OCI-LY3 (cell line): ENCODE measurements around the gene DYNC1I1.

ENCODE experiments used
- H2AFZ ChIP-seq: fragments of 200-600, 300-600 bp; shearing (Covaris generic); 2 replicates; pipeline ENCODE4 v1.6.0; 2014; ENCODE audit warnings: antibody characterized with exemption, low read depth, low read length
- H3K27ac ChIP-seq: fragments of 200-600, 300-600 bp; sonication (generic); 2 replicates; pipeline ENCODE4 v1.5.1; 2014; ENCODE audit warnings: mild to moderate bottlenecking, low read length, moderate library complexity, mixed read lengths
- H3K27me3 ChIP-seq: fragments of 200-600, 300-600 bp; sonication (generic); 2 replicates; pipeline ENCODE4 v1.6.1; 2014; ENCODE audit warnings: low read depth, low read length, mixed read lengths
- H3K36me3 ChIP-seq: fragments of 200-600, 300-600 bp; sonication (generic); replicated peaks from 2 replicates; pipeline ENCODE3; 2014; ENCODE audit warnings: low read depth, low read length, mixed read lengths
- H3K4me1 ChIP-seq: fragments of 300-600, 200-600 bp; sonication (generic); 2 replicates; pipeline ENCODE4 v1.6.1; 2014; ENCODE audit warnings: low read length, mixed read lengths
- H3K4me2 ChIP-seq: fragments of 200-600, 300-600 bp; sonication (generic); 2 replicates; pipeline ENCODE4 v1.6.1; 2014; ENCODE audit warnings: low read length, mixed read lengths
- H3K4me3 ChIP-seq: fragments of 300-600, 200-600 bp; sonication (generic); 2 replicates; pipeline ENCODE4 v1.5.1; 2014; ENCODE audit warnings: antibody characterized with exemption, mild to moderate bottlenecking, low read length, moderate library complexity
- H3K79me2 ChIP-seq: fragments of 300-600, 200-600 bp; shearing (Covaris generic); 2 replicates; pipeline ENCODE4 v1.6.1; 2014; ENCODE audit warnings: mild to moderate bottlenecking, low read length, mixed read lengths
- H3K9ac ChIP-seq: fragments of 300-600, 200-600 bp; shearing (Covaris generic); 2 replicates; pipeline ENCODE4 v1.6.0; 2014; ENCODE audit warnings: mild to moderate bottlenecking, low read length, moderate library complexity
- H3K9me3 ChIP-seq: fragments of 200-600, 300-600 bp; shearing (Covaris generic); 2 replicates; pipeline ENCODE4 v1.6.1; 2014; ENCODE audit warnings: low read length, mixed read lengths; ENCODE audit not compliant: insufficient read depth
- H4K20me1 ChIP-seq: fragments of 200-600, 300-600 bp; sonication (generic); 2 replicates; pipeline ENCODE4 v1.6.1; 2016; ENCODE audit warnings: low read length, mixed read lengths; ENCODE audit not compliant: insufficient read depth
- CTCF ChIP-seq: fragments of 200-600, 300-600 bp; sonication (generic); IDR thresholded peaks from 2 replicates; pipeline ENCODE4 v1.5.1; 2014; ENCODE audit warnings: antibody characterized with exemption, low read length, low read depth
- EZH2phosphoT487 ChIP-seq: fragments of 200-600 bp; shearing (Covaris generic); IDR thresholded peaks from 2 replicates; pipeline ENCODE4 v1.6.1; 2018; ENCODE audit warnings: antibody characterized with exemption, mixed run types, low read depth

DYNC1I1 gene

GRCh38 chr7:95736635-95737034 lies 35.7 kb upstream of the DYNC1I1 start:
- Histone ChIP-seq H3K27ac (no peak overlapping the region), H3K4me3 (no peak overlapping the region), H3K79me2 (no peaks in the 10 kb centered on the region), H3K27me3 (no peaks in the 10 kb centered on the region), H3K4me2 (no peak overlapping the region), H3K4me1 (no peaks in the 10 kb centered on the region), H3K36me3 (no peaks in the 10 kb centered on the region), H3K9ac (no peak overlapping the region), H4K20me1 (no peaks in the 10 kb centered on the region), H3K9me3 (no peaks in the 10 kb centered on the region), H2AFZ (no peak overlapping the region)
- TF ChIP-seq EZH2phosphoT487 (no peak), CTCF (no peak)

GRCh38 chr7:95737828-95738505 lies 34.4 kb upstream of the DYNC1I1 start:
- H2AFZ ChIP-seq: no peak overlapping the region
- no peak overlapping the region for H3K4me2 ChIP-seq
- H4K20me1 ChIP-seq: no peaks in the 10 kb centered on the region
- H3K9ac ChIP-seq: no peak overlapping the region
- H3K27ac ChIP-seq: no peak overlapping the region
- H3K9me3 ChIP-seq: no peaks in the 10 kb centered on the region
- TF ChIP-seq EZH2phosphoT487: no peak
- no peak for TF ChIP-seq CTCF
- H3K4me3 ChIP-seq: no peak overlapping the region
- H3K4me1 ChIP-seq: no peaks in the 10 kb centered on the region
- H3K27me3 ChIP-seq: no peaks in the 10 kb centered on the region
- no peaks in the 10 kb centered on the region for H3K79me2 ChIP-seq
- no peaks in the 10 kb centered on the region for H3K36me3 ChIP-seq

- H3K27me3 ChIP-seq: no peaks in the 10 kb centered on the region
- H3K4me2 ChIP-seq: no peak overlapping the region
- H3K4me1 ChIP-seq: no peaks in the 10 kb centered on the region
- no peaks in the 10 kb centered on the region for H4K20me1 ChIP-seq
- H3K9me3 ChIP-seq: no peaks in the 10 kb centered on the region
- H3K27ac ChIP-seq: no peak overlapping the region
- H2AFZ ChIP-seq: no peak overlapping the region
- no peaks in the 10 kb centered on the region for H3K36me3 ChIP-seq
- H3K9ac ChIP-seq: no peak overlapping the region
- H3K4me3 ChIP-seq: no peak overlapping the region
- no peak for TF ChIP-seq EZH2phosphoT487
- no peak for TF ChIP-seq CTCF
- H3K79me2 ChIP-seq: no peaks in the 10 kb centered on the region
These were observed 23.3 kb upstream of the DYNC1I1 start for GRCh38 chr7:95749044-95749443.

GRCh38 chr7:95749515-95749914 lies 22.8 kb upstream of the DYNC1I1 start:
- Histone ChIP-seq H3K4me3 (no peak overlapping the region), H3K79me2 (no peaks in the 10 kb centered on the region), H3K9ac (no peak overlapping the region), H3K27ac (no peak overlapping the region), H3K36me3 (no peaks in the 10 kb centered on the region), H4K20me1 (no peaks in the 10 kb centered on the region), H3K4me1 (no peaks in the 10 kb centered on the region), H3K4me2 (no peak overlapping the region), H2AFZ (no peak overlapping the region), H3K27me3 (no peaks in the 10 kb centered on the region), H3K9me3 (no peaks in the 10 kb centered on the region)
- no peak for TF ChIP-seq EZH2phosphoT487
